ENCODE measurements around the gene CNOT2.

DNA sequence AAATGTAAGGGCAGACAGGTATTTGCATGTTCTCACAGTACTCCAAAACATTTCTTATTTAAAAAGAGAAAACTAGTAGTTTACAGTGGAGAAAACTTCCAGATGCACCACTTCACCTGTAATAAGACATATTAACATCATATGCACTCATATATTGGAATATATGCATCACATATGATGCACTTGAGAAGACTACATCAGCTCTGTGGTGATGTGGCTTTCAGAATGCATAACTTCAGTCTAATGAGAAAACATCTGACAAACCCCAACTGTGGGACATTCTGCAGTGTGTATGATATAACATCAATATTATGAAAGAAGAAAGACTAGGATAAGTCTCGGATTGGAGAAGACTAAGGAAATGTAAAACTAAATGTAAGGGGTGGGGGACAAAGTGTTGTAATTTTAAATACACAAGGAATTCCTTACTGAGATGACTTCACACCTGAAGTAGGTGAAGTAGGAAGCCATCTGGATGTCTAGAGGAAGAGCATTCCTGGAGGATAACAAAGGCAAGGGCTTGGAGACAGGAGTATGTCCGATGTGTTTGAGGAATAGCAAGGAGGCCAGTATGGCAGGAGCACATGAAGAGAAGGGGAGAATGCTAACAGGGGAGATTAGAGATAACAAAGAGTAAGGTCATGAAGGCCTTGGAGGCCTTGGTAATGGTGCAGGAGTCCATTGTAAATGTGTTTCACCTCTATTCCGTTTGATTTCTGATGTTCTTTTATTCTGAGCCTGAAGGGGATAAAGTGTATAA is 49.0 kb downstream of the CNOT2 start:
- TF ChIP-seq CTCF (conservative IDR thresholded peaks at IDR 0.05) (no peak), EZH2 (IDR thresholded peaks at IDR 0.05; ENCODE audit: low read depth) (no peak)
